HepG2 (cell line): ENCODE data around the gene DMPK. TPM values are rescaled to one million over a fixed set of nuclear protein-coding genes. Genes with fewer than 3 reads are reported as not detected.
A peak's percentile ranks its signal among the peaks of the same experiment; 100 is the strongest.

Experiments
- ARID4A ChIP-seq: sonication (generic); formaldehyde crosslinking; IDR thresholded peaks from 2 replicates; pipeline ENCODE4 v1.5.0; 2020; ENCODE audit warnings: mild to moderate bottlenecking, missing genetic modification reagents, borderline replicate concordance
- DZIP1 ChIP-seq: sonication (generic); formaldehyde crosslinking; IDR thresholded peaks from 2 replicates; pipeline ENCODE4 v1.5.0; 2020; ENCODE audit warnings: mild to moderate bottlenecking, missing genetic modification reagents
- NONO ChIP-seq, 2 experiments: fragments of 450-650 bp in 1 of 2; sonication (generic) in 1 of 2; formaldehyde crosslinking in 1 of 2; IDR thresholded peaks in 1 of 2; conservative IDR thresholded peaks in 1 of 2; 2 replicates each; pipeline versions ENCODE4 v1.6.1 to v1.8.0; 2017 to 2022; ENCODE audit warnings: mild to moderate bottlenecking in 1 of 2, missing genetic modification reagents in 1 of 2, moderate library complexity in 1 of 2
- PCBP1 ChIP-seq: fragments of 200-400 bp; formaldehyde crosslinking; IDR thresholded peaks from 2 replicates; pipeline ENCODE4 v1.6.1; 2017; ENCODE audit warnings: mild to moderate bottlenecking, low read depth, low read length, borderline replicate concordance
- PCBP2 ChIP-seq: fragments of 200-400 bp; formaldehyde crosslinking; optimal IDR thresholded peaks from 2 replicates; pipeline ENCODE3; 2018; ENCODE audit warnings: low read length, low read depth; ENCODE audit not compliant: poor library complexity, severe bottlenecking
- RELA ChIP-seq: sonication (generic); formaldehyde crosslinking; IDR thresholded peaks from 2 replicates; pipeline ENCODE4 v1.4.0; 2020; ENCODE audit warnings: missing genetic modification reagents
- ZBTB40 ChIP-seq, 2 experiments: fragments of 450-650 bp in 1 of 2; sonication (generic) in 1 of 2; formaldehyde crosslinking in 1 of 2; IDR thresholded peaks; 2 replicates each; pipeline versions ENCODE4 v1.6.1 to v1.8.0; 2016 to 2022; ENCODE audit warnings: antibody characterized with exemption in 1 of 2, mild to moderate bottlenecking in 1 of 2, missing genetic modification reagents in 1 of 2
- ZNF138 ChIP-seq: sonication (generic); formaldehyde crosslinking; IDR thresholded peaks from 2 replicates; pipeline ENCODE4 v1.5.0; 2020; ENCODE audit warnings: mild to moderate bottlenecking, low read depth, missing genetic modification reagents
- ZNF333 ChIP-seq: sonication (generic); formaldehyde crosslinking; IDR thresholded peaks from 2 replicates; pipeline ENCODE4 v1.4.0; 2020; ENCODE audit warnings: mild to moderate bottlenecking, missing genetic modification reagents, borderline replicate concordance
- ZNF841 ChIP-seq: sonication (generic); formaldehyde crosslinking; IDR thresholded peaks from 2 replicates; pipeline ENCODE4 v1.8.1; 2023; ENCODE audit warnings: missing genetic modification reagents, borderline replicate concordance
- ZNF879 ChIP-seq: sonication (generic); formaldehyde crosslinking; IDR thresholded peaks from 2 replicates; pipeline ENCODE4 v1.8.1; 2023; ENCODE audit warnings: missing genetic modification reagents
- polyA plus RNA-seq, 8 experiments: library from polyadenylated mRNA; depleted of rRNA in 3 of 8; stranded (reverse) in 7 of 8; unstranded in 1 of 8; fragments of >200 nt; fragmentation: Illumina TruSeq in 4 of 8; extraction: Trizol in 4 of 8; gene quantifications; 2 replicates each; pipeline versions ENCODE4 v1.2.1 to v1.2.3, GENCODE V29; 2011 to 2016; ENCODE audit warnings: low read depth in 4 of 8, missing spikeins in 1 of 8, mixed read lengths in 1 of 8; ENCODE audit not compliant: insufficient read depth in 1 of 8
- total RNA-seq, 5 experiments: library from RNA; depleted of rRNA; stranded (reverse); fragments of >200 nt; fragmentation: Illumina TruSeq; extraction: Trizol; gene quantifications; 2 replicates each; pipeline ENCODE4 v1.2.3, GENCODE V29; 2016; ENCODE audit warnings: low read depth in 1 of 5

Gene DMPK
- total and polyA plus RNA-seq, 2 of the 13 experiments (the other 11 are each of a cell fraction or from before 2014, with no cell fraction given), result 5.3 to 8.8 TPM

- TF ChIP-seq ZBTB40 (IDR thresholded peaks at IDR 0.05) (no peak), ZBTB40 (CRISPR knock-in tag; IDR thresholded peaks at IDR 0.05) (no peak), ARID4A (CRISPR knock-in tag) (no peak), PCBP2 (no peak), ZNF841 (0 out of 2 replicates have a peak, but pooled peaks have one; percentile 55), DZIP1 (CRISPR knock-in tag) (no peak), ZNF879 (no peak), RELA (CRISPR knock-in tag) (no peak), ZNF333 (CRISPR knock-in tag) (no peak; the same call in 1 of the 2 replicates), PCBP1 (no peak), NONO (IDR thresholded peaks at IDR 0.05) (no peak), NONO (CRISPR knock-in tag; conservative IDR thresholded peaks at IDR 0.05) (no peak), ZNF138 (CRISPR knock-in tag) (no peak)
Measured at GRCh38 chr19:45768655-45768983, 13.7 kb downstream of the DMPK start (continued).
